IMR-90 (cell line): Measurements from ENCODE around the gene ZNF541.

Experiments
- BHLHE40 ChIP-seq: fragments of 150-350 bp; IDR thresholded peaks from 2 replicates; pipeline ENCODE4 v1.6.1; 2016; ENCODE audit warnings: mild to moderate bottlenecking, low read depth, low read length
- CEBPB ChIP-seq: IDR thresholded peaks from 2 replicates; pipeline ENCODE4 v1.6.1; 2012; ENCODE audit warnings: low read depth, low read length, improper control_type of control experiment
- CHD1 ChIP-seq: IDR thresholded peaks from 2 replicates; pipeline ENCODE4 v1.6.1; 2012; ENCODE audit warnings: low read depth, low read length, improper control_type of control experiment
- FOS ChIP-seq: fragments of 150-350 bp; IDR thresholded peaks from 2 replicates; pipeline ENCODE4 v1.6.1; 2016; ENCODE audit warnings: low read depth, low read length
- MAFK ChIP-seq: IDR thresholded peaks from 2 replicates; pipeline ENCODE4 v1.6.1; 2012; ENCODE audit warnings: low read depth, low read length, improper control_type of control experiment
- MAZ ChIP-seq: IDR thresholded peaks from 2 replicates; pipeline ENCODE4 v1.6.1; 2012; ENCODE audit warnings: low read depth, mild to moderate bottlenecking, low read length, improper control_type of control experiment, moderate library complexity, borderline replicate concordance
- POLR2A ChIP-seq: IDR thresholded peaks from 2 replicates; pipeline ENCODE4 v1.6.1; 2012; ENCODE audit warnings: mild to moderate bottlenecking, low read depth, low read length
- RAD21 ChIP-seq: IDR thresholded peaks from 2 replicates; pipeline ENCODE4 v1.6.1; 2012; ENCODE audit warnings: low read length, improper control_type of control experiment
- RCOR1 ChIP-seq: IDR thresholded peaks from 2 replicates; pipeline ENCODE4 v1.6.1; 2012; ENCODE audit warnings: mild to moderate bottlenecking, low read length, improper control_type of control experiment; ENCODE audit not compliant: insufficient replicate concordance
- RFX5 ChIP-seq: IDR thresholded peaks from 2 replicates; pipeline ENCODE4 v1.8.0; 2012; ENCODE audit warnings: low read depth, mild to moderate bottlenecking, low read length, moderate library complexity
- SMC3 ChIP-seq: fragments of 150-350 bp; IDR thresholded peaks from 2 replicates; pipeline ENCODE4 v1.6.1; 2016; ENCODE audit warnings: low read depth, mild to moderate bottlenecking, antibody characterized with exemption, low read length, moderate library complexity
- TF ChIP-seq, protein P1 (sequence below): conservative IDR thresholded peaks from 2 replicates; pipeline ENCODE4 v1.5.1; 2012; ENCODE audit warnings: mild to moderate bottlenecking, low read depth, low read length, improper control_type of control experiment
- TF ChIP-seq, protein P2 (sequence below): fragments of 150-350 bp; IDR thresholded peaks from 2 replicates; pipeline ENCODE4 v1.6.1; 2017; ENCODE audit warnings: mild to moderate bottlenecking, antibody characterized with exemption, low read length, low read depth
- TF ChIP-seq, protein P3 (sequence below): fragments of 150-350 bp; IDR thresholded peaks from 2 replicates; pipeline ENCODE4 v1.6.1; 2016; ENCODE audit warnings: low read depth, mild to moderate bottlenecking, low read length, moderate library complexity, borderline replicate concordance

DNA sequence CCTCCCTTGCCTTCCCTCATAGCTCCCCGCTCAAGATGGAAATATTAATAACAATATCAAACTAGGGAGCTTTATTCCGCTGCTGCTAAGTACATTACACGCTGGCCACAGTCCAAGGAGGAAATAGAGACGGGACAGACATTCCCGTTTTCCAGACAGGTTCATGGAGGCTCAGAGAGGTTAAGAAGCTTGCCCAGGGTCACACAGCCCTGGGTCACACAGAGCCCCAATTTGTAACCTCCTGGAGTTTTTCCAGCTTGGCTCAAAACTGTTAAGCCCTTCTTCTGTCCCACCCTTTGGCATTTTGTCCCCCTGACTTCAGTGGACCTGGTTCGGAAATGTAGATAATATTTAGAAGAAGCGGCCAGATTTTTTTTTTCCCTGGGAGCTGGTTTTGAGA, 38.0 kb upstream of the ZNF541 start:
- TF ChIP-seq, protein P1, sequence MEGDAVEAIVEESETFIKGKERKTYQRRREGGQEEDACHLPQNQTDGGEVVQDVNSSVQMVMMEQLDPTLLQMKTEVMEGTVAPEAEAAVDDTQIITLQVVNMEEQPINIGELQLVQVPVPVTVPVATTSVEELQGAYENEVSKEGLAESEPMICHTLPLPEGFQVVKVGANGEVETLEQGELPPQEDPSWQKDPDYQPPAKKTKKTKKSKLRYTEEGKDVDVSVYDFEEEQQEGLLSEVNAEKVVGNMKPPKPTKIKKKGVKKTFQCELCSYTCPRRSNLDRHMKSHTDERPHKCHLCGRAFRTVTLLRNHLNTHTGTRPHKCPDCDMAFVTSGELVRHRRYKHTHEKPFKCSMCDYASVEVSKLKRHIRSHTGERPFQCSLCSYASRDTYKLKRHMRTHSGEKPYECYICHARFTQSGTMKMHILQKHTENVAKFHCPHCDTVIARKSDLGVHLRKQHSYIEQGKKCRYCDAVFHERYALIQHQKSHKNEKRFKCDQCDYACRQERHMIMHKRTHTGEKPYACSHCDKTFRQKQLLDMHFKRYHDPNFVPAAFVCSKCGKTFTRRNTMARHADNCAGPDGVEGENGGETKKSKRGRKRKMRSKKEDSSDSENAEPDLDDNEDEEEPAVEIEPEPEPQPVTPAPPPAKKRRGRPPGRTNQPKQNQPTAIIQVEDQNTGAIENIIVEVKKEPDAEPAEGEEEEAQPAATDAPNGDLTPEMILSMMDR = no peak
- TF ChIP-seq RAD21 (no peak), POLR2A (no peak), SMC3 (no peak), MAFK (no peak), CEBPB (no peak), RCOR1 (no peak), MAZ (no peak), BHLHE40 (no peak), RFX5 (no peak), FOS (no peak), CHD1 (no peak)
- TF ChIP-seq, protein P2, sequence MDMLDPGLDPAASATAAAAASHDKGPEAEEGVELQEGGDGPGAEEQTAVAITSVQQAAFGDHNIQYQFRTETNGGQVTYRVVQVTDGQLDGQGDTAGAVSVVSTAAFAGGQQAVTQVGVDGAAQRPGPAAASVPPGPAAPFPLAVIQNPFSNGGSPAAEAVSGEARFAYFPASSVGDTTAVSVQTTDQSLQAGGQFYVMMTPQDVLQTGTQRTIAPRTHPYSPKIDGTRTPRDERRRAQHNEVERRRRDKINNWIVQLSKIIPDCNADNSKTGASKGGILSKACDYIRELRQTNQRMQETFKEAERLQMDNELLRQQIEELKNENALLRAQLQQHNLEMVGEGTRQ = no peak
- TF ChIP-seq, protein P3, sequence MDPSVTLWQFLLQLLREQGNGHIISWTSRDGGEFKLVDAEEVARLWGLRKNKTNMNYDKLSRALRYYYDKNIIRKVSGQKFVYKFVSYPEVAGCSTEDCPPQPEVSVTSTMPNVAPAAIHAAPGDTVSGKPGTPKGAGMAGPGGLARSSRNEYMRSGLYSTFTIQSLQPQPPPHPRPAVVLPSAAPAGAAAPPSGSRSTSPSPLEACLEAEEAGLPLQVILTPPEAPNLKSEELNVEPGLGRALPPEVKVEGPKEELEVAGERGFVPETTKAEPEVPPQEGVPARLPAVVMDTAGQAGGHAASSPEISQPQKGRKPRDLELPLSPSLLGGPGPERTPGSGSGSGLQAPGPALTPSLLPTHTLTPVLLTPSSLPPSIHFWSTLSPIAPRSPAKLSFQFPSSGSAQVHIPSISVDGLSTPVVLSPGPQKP = no peak
